GM21717 (cell line): ENCODE data around the gene GUK1.

ENCODE experiments used
- ATAC-seq: cut with Tn5 transposase; IDR thresholded peaks from one replicate; pipeline ENCODE4 v1.9.1; 2021; ENCODE audit warnings: mild to moderate bottlenecking, moderate library complexity; ENCODE audit not compliant: unreplicated experiment

The GUK1 gene

DNA sequence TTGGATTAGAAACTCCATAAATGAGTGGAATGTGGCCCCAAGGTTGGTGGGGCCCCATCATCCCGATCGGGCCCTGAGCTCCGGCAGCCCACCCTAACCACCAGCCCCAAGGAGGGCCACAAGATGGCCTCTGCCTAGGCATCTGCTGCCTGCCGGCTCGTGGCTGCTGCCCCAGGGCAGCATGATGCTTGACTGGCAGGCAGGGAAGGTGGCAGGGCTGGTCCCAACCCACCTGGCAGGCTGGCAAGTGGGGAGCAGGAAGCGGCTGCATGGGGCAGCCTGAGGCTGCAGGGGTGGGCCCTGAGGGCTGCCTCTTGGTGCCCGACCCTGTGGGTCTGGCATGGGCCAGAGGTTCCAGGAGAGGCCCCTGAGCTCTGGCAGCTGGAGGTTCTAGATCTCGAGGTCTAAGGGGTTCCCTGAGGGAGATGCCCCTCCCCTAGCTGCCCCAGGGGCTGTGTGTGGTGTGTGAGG lies 8.9 kb downstream of the GUK1 start:
- ATAC-seq: no peak

DNA sequence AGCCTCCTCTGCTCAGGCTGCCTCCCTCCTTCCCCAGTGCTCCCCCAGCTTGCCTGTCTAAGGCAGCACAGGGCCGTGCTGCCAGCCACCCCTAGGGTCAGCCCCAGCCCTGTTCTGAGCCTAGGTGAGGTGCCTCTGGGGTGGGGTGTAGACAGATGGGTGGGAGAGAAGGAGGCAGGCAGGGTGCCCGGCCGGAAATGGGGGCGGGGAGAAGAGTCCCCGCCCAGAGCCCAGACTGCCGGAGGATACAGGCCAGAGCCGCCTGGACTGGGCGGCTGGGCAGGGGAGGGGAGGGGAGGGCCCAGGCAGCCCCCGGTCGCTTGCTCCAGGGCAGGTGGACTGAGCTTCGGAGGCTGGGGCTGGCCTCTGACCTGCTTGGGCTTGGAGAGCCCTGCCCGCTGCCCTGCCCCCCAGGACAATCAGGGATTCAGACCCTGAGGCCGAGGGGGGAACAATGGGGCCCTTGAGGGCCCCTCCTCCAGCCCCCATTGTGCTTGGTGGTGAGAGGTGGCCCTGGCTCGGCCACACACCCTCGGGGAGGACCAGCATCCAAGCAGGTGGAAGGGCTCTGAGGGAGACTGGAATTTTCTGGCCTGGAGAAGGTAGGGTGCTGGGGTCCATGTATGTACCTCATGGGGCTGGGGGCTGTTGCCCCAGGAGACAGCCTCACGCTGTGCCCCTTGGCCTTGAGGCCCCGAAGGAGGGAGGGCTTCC lies 9.5 kb downstream of the GUK1 start, which contains the start of gene GJC2:
Gene GJC2, plus strand, starts transcription at position 525 of the 714 bp plus-strand sequence. CDS start 7,829 bp downstream, outside the sequence.
- no peak for ATAC-seq

DNA sequence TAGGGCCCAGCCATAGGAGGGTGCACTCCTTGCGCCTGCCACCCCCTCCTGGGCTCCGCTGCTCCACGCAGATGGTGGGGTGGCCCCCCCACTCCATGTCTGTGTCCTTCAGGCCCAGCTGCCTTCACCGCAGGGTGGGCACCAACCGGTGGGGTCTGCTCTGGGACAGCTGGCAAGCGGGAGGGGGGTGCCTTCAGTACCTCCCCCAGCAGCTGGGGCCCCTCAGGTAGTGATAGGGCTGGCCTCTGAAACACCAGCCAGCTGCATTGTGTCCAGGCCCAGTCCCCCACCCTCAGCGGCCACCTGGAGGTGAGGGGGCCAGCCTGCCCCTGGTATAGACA lies 10.0 kb downstream of the GUK1 start:
- no peak for ATAC-seq

DNA sequence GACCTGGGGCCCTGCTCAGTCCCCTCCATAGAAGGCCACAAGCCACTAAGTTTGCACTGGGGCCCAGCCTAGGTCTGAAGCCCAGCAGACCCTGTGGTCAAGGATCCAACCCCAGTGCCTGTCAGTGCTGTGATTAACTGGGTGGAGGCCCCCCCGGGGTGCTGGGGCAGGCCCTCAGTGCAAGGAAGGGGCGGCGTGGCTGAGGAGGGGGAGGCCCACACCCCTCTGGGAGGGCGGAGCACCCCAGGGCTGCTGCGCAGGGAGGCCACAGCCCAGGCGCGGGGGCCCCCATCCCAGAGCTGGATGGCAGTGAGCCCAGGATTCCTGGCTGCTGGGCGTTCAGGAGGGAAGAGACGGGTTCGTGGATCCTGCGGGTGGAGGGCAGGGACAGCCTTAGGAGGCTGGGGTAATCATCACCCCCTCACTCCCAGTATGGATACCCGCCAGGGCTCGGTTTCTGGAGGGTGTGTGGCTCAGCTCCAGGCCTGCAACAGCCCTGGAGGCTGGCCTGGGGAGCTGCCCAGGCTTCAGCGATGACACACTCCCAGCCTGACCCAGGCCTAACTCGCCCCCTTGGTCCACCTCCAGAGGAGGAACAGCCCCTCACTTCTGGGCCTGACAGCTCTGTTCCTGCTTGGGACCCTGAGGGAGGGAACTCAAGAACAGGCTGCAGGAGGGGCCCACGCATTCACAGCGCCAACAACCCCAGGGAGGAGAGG lies 10.5 kb downstream of the GUK1 start:
- ATAC-seq: no peak

DNA sequence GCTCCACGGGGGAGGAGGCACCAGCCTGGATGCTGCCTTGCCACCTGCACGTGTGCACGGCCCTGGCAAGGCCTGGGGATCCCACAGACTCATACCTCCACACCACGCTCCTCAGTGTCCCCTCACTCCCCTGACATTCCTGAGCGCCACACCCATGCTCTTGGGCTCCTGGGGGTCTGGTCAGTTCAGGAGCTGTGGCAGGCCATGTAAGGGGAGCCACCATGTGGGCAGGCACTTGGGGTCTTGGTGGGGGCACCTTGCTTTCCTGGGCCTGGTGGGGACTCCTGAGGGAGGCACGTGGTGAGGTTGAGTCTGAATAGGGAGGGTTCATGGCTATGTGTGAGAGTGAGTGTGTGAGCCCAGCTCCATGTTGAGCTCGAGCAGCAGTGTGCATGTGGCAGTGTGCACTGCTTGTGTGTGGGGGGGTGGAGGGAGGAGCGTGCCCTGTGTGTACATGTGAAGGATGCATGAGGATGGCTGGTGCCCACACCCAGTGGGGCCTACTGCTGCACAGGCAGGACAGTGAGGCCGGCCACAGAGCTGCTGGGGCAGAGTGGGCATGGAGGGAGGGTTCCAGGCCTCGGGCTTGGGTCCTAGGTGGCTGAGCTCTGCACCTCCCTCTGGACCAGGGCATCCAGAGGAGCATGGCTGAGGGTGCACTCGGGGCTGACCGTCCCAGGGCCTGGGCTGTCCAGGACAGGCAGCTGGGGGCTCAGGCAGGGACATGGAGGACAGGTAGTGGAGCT lies 11.3 kb downstream of the GUK1 start:
- ATAC-seq: no peak

DNA sequence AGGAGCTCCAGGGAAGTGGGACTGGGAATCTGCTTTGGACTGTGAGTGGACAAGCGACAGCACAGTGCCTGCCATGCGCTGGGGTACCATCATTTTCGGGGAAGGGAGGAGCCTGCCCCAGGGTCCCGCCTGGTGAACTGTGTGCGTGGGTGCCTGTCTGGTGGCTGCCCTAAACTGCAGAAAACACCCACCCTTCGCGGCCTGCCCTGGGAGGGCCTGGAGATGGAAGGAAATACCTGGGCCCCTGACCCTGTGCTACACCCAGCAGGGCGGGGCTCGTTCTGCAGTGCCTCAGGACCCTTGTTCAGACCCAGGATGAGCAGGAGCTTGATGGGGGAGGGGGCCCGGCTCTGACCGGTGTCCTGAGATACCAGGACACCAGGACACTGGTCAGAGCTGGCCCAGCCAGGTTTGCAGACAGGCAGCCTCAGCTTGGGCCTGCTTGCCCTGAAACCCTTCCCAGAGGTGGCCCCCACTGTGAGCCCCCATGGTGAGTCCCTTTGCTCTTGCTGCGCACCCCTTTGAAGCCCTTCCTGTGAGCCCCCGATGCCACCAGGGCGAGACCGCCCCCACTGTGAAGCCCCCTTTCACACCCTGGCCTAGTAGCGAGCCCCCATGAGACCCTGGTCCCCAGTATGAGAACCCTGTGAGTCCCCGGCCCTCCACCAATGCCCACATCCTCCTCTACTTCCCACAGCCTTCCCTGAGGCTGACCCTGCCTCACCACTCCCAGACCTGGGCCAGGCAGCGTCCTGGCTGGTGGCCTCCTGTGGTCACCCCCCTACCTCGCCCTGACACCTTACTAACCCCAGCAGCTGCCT lies 12.2 kb downstream of the GUK1 start:
- no peak for ATAC-seq

DNA sequence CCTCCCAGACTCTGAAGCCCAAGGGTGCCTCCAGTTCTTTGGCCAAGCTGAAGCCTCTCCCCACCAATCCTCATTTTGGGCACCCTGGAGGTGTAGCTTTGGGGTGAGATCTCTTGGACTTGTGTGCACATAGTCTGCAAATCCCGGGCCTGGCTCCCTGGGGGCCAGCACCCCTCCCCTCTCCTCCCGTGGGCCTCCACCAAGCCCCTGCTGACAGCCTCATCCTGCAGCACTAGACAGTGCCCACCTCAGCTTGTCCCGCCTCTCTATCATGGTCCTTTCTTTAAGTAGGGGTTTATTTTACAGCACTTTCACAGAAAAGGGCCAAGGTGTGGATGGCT lies 12.8 kb downstream of the GUK1 start:
- no peak for ATAC-seq

DNA sequence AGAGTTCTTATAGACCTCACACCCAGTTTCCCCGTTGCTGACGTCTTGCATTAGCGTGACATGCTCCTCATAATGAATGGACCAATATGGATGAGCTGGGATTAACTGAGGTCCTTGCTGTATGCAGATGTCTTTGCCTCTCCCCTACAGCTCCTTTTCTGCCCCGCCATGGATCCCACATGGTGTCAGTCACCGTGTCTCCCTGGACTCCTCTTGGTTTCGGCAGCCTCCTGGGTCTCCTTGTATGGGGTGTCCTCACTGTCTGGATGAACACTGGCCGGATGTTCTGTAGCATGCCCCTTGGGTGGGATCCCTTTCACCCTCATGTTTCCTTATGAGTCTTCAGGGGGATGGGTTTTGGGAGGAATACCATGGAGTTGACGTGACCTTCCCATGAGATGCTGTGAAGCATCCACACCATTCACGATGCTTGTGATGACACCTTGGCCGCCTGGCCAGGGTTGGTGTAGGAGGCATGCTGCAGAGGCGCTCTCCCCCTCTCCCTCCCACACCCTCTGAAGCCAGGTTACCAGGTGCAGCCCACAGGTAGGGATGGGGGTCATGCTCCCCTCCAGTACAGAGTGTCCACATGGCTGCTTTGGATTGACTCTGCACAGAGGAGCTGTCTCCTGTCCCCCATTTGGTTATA lies 14.1 kb downstream of the GUK1 start:
- ATAC-seq: no peak

DNA sequence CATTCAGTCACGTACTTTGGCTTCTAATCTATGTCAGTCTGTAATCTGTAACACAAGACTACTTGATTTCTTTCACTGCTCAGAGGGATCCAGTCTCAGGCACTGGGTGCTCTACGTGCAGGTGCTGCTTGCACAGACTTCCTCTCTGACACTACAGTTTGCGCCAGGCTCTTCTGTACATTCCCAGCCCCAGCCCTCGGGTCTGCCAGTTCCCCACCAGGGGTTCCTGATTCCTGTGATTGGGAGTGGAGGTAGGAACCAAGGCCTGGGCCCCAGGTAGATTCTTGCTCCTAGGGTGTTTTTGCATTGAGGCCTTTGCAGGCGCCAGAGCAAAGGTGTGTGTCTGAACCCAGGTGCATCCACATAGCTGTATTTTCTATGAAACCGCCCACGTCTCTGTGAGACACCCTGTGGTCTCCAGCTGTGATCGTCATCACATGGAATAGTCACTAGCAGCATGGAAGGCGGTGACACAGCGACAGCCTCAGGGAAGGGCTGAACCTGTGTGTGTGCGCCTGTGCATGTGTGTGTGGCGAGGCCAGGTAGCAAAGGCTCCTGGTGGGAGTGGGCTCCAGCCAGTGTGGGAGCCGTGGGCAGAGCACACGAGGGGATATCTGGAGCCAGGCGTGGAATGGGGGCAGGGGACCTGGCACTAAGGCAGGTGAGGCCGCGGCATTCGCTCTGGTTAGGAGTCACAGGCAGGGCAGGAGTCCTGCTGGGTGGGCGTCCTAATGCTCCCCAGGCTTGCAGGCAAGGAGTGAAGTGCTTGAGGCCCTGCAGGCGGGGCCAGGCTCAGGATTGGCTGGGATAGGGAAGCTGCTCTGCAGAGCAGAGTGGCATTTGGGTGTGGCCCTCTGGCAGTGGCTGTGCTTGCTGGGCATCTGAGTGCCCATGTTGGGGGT lies 14.8 kb downstream of the GUK1 start:
- ATAC-seq: no peak

DNA sequence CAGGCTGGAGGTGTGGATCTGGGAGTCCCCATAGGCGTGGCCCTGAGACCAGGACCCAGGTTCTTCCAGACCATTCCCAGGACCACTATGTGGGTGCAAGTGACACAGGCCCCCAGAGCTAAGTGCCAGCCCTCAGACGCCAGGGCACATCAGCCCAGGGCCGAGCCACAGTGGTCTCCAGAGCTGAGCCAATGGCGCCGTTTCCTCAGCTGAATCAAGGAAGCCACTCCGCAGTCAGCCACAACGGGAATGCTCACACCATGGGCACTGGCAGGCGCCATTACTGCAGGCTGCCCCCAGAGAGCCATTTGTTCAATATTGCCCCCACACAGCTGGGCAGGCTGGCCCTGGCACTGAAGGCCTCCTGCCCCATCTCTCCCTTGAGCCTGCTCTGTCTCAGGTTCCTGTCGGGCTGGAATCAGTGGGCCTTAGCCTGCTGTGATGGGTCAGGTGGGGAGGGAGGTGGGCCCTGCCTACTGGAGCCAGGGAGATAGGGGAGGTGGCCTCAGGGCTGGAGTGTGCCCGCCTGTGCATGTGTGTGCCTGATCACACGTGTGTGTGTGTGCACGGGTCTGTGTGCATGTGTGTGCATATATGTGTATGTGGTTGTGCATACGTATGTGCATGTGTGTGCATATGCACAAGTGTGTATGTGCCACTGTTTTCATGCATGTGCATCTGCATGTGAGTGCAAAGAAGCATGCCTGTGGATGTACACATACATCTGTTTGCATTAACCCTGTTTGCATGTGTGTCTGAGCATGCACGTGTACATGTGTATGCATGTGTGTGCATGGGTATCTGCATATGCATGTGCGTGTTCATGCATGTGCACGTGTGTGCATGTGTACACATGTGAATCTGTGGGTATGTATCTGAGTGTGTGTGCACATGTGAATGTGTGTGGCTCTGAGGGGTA lies 15.8 kb downstream of the GUK1 start:
- no peak for ATAC-seq

DNA sequence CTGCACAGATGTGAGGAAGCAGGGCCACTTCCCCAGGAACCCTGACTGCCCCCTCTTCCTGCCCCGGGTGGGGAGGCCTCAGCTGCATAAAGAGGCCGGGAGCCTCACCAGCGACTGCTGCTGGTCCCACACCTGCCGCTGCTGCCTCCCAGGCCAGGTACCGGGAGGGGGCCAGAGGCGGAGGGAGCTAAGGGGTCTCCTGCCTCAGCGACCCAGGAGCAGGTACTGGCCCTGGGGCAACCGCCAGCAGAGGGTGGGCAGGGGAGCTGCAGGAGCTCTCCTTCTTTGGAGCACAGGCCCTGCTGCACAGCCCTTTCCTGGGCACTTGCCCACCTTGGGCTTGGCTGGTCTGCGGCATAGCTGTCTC lies 16.4 kb downstream of the GUK1 start:
- ATAC-seq: no peak

DNA sequence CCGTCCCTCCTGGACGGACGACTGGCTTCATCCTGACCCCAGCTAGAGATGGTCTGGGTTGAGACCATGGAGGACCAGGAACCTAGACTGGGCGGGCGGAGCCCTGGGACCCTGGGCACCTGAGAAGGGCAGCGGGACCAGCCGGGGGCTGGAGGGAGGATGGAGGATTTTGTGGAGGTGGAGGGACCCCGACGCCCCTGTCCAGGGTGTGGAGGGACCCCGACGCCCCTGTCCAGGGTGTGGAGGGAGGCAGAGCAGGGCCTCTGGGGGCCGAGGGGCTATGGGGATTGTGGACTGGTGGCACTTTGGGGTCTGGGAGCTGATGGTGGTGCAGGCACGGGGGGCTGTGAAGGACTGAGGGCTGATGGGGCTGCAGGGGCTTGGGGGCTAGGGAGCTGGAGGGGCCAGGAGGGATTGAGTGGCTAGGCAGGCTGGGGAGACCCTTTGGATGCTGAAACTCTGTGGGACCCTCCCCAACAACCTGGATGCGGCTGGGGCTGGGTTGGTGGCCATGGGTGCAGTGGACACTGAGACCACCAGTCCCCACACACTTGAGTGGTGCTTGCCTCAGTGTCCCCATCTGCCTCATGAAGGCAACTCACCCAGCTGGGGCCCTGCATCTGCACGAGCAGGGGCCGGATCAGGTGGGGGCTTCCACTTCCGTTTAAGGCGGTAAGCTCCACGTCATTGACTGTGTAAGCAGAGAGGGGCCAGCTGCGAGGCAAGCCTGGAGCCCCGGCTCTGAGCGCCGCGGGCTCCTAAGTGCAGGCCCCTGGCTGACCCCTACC lies 17.1 kb downstream of the GUK1 start:
- ATAC-seq: no peak

DNA sequence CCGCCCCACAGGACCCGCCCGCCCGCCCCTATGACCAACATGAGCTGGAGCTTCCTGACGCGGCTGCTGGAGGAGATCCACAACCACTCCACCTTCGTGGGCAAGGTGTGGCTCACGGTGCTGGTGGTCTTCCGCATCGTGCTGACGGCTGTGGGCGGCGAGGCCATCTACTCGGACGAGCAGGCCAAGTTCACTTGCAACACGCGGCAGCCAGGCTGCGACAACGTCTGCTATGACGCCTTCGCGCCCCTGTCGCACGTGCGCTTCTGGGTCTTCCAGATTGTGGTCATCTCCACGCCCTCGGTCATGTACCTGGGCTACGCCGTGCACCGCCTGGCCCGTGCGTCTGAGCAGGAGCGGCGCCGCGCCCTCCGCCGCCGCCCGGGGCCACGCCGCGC lies 17.6 kb downstream of the GUK1 start:
- ATAC-seq: no peak

DNA sequence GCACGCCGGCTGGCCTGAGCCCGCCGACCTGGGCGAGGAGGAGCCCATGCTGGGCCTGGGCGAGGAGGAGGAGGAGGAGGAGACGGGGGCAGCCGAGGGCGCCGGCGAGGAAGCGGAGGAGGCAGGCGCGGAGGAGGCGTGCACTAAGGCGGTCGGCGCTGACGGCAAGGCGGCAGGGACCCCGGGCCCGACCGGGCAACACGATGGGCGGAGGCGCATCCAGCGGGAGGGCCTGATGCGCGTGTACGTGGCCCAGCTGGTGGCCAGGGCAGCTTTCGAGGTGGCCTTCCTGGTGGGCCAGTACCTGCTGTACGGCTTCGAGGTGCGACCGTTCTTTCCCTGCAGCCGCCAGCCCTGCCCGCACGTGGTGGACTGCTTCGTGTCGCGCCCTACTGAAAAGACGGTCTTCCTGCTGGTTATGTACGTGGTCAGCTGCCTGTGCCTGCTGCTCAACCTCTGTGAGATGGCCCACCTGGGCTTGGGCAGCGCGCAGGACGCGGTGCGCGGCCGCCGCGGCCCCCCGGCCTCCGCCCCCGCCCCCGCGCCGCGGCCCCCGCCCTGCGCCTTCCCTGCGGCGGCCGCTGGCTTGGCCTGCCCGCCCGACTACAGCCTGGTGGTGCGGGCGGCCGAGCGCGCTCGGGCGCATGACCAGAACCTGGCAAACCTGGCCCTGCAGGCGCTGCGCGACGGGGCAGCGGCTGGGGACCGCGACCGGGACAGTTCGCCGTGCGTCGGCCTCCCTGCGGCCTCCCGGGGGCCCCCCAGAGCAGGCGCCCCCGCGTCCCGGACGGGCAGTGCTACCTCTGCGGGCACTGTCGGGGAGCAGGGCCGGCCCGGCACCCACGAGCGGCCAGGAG lies 18.3 kb downstream of the GUK1 start:
- ATAC-seq: no peak

DNA sequence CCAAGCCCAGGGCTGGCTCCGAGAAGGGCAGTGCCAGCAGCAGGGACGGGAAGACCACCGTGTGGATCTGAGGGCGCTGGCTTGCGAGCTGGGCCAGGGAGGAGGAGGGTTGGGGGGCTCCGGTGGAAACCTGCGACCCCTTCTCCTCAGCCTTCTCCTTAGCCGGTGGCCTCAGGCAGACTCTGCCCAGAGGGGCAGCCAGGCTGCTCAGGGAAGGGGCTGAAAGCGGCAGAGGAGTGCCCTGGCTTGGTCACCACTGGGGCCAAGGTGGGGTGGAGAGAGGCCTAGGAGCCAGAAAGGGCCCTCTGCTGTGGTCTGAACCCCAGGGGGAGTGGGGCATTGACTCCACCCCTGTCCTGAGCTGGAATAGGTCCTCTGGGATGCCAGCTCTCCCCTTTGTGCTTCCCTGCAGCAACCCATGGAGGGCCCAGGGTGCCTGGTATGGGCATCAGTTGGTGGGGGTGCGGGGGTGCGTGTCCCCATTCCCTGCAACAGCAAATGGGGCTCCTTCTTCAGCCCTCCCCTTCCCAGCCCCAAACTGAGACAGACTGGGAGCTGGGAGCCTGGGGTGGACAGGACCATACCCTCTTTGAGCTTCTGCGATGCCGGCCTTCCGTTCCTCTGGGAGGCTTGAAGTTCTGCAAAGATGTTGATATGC lies 19.1 kb downstream of the GUK1 start:
- no peak for ATAC-seq

DNA sequence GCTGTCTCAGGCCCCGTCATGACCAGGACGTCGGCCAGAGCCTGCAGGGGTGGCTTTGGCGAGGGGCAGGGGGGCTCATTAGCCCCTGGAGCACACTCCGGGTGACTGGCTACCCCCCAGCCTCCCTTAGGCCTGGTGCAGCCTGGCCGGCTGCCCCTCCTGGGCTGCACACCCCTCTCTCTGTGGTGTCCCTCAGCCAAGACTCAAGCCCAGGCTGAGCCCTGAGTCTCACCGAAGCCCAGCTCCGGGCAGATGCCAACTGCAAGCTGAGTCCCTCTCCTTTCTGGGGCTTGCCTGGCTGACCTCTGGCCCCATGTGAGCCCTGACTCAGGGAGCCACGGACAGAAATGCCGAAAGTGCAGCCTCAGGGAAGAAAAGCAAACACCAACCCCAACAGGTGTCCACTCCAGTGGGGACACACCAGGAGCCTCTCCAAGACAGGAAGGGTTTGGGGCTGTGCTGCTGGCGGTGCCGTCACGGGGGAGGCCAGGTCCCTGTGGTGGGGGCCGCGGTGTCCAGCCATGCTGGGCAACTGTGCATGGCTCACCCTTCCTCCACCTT lies 20.2 kb downstream of the GUK1 start:
- no peak for ATAC-seq
